ENCODE measurements around the gene CALML3. TPM values are rescaled to one million over a fixed set of nuclear protein-coding genes. Genes with fewer than 3 reads are reported as not detected.

CALML3 gene
- total RNA-seq, 1 experiment from 2014 or later: not detected

- BruUV-seq (replicated peaks): no TSS peak
- in situ Hi-C loops (cut with HindIII; ENCODE audit: low pct_unique_long_range_greater_than_20kb, low sequenced_read_pairs): no loop called here
- Histone ChIP-seq H3K4me1 (ENCODE audit: control insufficient read depth, insufficient read depth, low read length) (peaks cover 7% of the 10 kb centered on the region; the same call in 1 of the 2 replicates), H3K4me3 (ENCODE audit: low read depth in 2 of 2, low read length in 2 of 2) (no peak overlapping the region), H3K9me3 (ENCODE audit: control insufficient read depth, insufficient read depth, low read depth, low read length) (no peaks in the 10 kb centered on the region), H3K36me3 (ENCODE audit: control insufficient read depth, insufficient read depth, low read length) (no peaks in the 10 kb centered on the region), H3K27me3 (ENCODE audit: control insufficient read depth, insufficient read depth, low read length) (no peaks in the 10 kb centered on the region), H3K27ac (ENCODE audit: low read length) (no peak overlapping the region)
- intact Hi-C loops (cut with micrococcal nuclease; ENCODE audit: unreplicated experiment): no loop called here
- DNase-seq (ENCODE audit: low read depth, low spot score) (no peak), ATAC-seq (peak; percentile 40; the same call in 1 of the 2 replicates)
- TF ChIP-seq CTCF (IDR thresholded peaks at IDR 0.05) (no peak), TCF7L2 (IDR thresholded peaks at IDR 0.05; ENCODE audit: low read depth, low read length) (no peak), SIN3A (IDR thresholded peaks at IDR 0.05; ENCODE audit: borderline replicate concordance, insufficient read depth, low read depth, low read length) (no peak), POLR2AphosphoS5 (IDR thresholded peaks at IDR 0.05; ENCODE audit: low read depth, low read length) (no peak), REST (IDR thresholded peaks at IDR 0.05; ENCODE audit: insufficient read depth in 1 of 2, low read depth in 2 of 2, low read length in 1 of 2) (no peak)
- ChIA-PET CTCF (no interaction called here), POLR2A (no interaction called here)
Observed at GRCh38 chr10:5575482-5576153, 50.9 kb downstream of the CALML3 start.

- no peaks in the 10 kb centered on the region for H3K27me3 ChIP-seq (ENCODE audit: control insufficient read depth, insufficient read depth, low read length)
- no peak overlapping the region for H3K4me3 ChIP-seq (ENCODE audit: low read depth in 2 of 2, low read length in 2 of 2)
- no TSS peak for BruUV-seq (replicated peaks)
- intact Hi-C loops (cut with micrococcal nuclease; ENCODE audit: unreplicated experiment): no loop called here
- DNase-seq (ENCODE audit: low read depth, low spot score) (no peak), ATAC-seq (no peak; the same call in none of the 2 replicates)
- ChIA-PET CTCF (no interaction called here), POLR2A (interaction anchor here (0.7 kb wide), 1 partner anchor 22 kb away, joined by 5 read pairs; no protein-coding TSS in a partner anchor)
- H3K9me3 ChIP-seq (ENCODE audit: control insufficient read depth, insufficient read depth, low read depth, low read length): no peaks in the 10 kb centered on the region
- peaks cover 7% of the 10 kb centered on the region; the same call in 1 of the 2 replicates for H3K4me1 ChIP-seq (ENCODE audit: control insufficient read depth, insufficient read depth, low read length)
- H3K27ac ChIP-seq (ENCODE audit: low read length): peak overlapping the region; percentile 39; the same call in 1 of the 2 replicates
- TF ChIP-seq SIN3A (IDR thresholded peaks at IDR 0.05; ENCODE audit: borderline replicate concordance, insufficient read depth, low read depth, low read length) (no peak), CTCF (IDR thresholded peaks at IDR 0.05) (no peak), REST (IDR thresholded peaks at IDR 0.05; ENCODE audit: insufficient read depth in 1 of 2, low read depth in 2 of 2, low read length in 1 of 2) (no peak), POLR2AphosphoS5 (IDR thresholded peaks at IDR 0.05; ENCODE audit: low read depth, low read length) (no peak), TCF7L2 (IDR thresholded peaks at IDR 0.05; ENCODE audit: low read depth, low read length) (no peak)
- in situ Hi-C loops (cut with HindIII; ENCODE audit: low pct_unique_long_range_greater_than_20kb, low sequenced_read_pairs): no loop called here
- H3K36me3 ChIP-seq (ENCODE audit: control insufficient read depth, insufficient read depth, low read length): no peaks in the 10 kb centered on the region
Observed at GRCh38 chr10:5576154-5576748, 51.5 kb downstream of the CALML3 start.
